ENCODE results near the gene JAK3. TPM values are rescaled to one million over a fixed set of nuclear protein-coding genes. Genes with fewer than 3 reads are reported as not detected.

Gene JAK3
- total and polyA plus RNA-seq, 4 donors, result 2.3 to 33.3 (median 9.0) TPM

DNA sequence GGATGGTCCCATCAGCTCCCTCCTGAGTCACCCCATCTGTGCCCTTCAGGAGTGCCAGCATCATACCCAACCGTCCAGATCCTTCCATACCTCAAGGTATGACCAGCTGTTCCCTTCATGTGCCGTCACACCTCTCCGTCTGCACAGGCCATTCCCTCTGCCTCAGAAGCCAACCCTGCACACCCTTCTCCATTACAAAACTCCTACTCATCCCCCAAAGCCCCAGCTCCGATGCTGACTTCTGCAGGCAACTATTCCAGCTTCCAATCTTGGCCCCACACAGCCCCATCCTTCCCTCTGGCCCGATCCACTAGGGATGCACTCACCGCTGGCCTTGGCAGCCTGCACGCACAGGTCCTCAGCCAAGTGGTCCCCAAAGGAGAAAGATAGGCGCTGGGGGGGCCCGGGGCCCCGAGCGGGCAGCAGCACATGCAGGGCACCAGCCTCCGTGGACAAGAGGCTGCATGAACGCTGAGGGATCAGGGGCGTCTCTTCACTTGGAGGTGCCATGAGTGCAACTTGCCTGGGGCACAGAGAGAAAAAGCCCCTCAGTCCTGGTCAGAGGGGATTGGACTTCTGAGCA, 3.8 kb downstream of the JAK3 start:
- H3K27me3 ChIP-seq (ENCODE audit: control insufficient read depth in 1 of 2, insufficient read depth in 2 of 2, low read length in 1 of 2), result no peaks in the 10 kb centered on the region
- H3K9me3 ChIP-seq (ENCODE audit: control insufficient read depth, low read length), result no peaks in the 10 kb centered on the region
- WGBS, 2 donors, result 80 to 88% methylated on average over 14 of the region's 14 CpGs
- DNase-seq, result no peak
- H3K36me3 ChIP-seq (ENCODE audit: control insufficient read depth in 1 of 2, insufficient read depth in 2 of 2, low read length in 1 of 2), result no peaks in the 10 kb centered on the region
- H3K4me1 ChIP-seq (ENCODE audit: control insufficient read depth in 1 of 2, insufficient read depth in 2 of 2, low read length in 2 of 2), result no peaks in the 10 kb centered on the region
- no peak overlapping the region for H3K4me3 ChIP-seq (ENCODE audit: low read length in 2 of 2)
- intact Hi-C loops (cut with DNase I), result no loop called here
- no peak overlapping the region for H3K27ac ChIP-seq (ENCODE audit: low read depth in 1 of 2, low read length in 2 of 2)
- ATAC-seq (ENCODE audit: low FRiP score), result no peak

DNA sequence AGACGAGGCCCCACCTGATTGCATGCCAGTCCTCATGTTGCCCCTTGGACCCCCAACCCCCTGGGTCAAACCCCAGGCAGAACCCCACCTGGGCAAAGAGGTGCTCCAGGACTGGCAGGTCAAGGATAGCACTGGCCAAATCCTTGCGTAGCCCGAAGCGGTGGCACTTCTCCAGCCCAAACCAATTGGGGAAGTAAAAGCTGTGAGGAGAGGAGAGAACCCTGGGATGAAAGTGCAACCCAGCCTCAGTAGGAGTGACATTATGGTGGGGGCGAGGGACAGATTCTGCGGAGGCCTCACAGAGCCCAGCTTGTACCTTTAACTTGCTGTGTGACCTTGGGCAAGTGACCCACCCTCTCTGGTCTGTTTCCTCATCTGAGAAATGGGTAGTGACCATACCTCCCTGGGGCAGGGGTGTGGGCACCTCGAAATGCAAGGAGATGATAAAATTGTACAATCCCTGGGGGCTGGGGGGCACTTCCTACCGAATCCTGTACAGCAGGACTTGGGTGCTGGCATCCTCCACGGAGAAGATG, 4.4 kb downstream of the JAK3 start:
- Histone ChIP-seq H3K4me3 (ENCODE audit: low read length in 2 of 2) (no peak overlapping the region), H3K27ac (ENCODE audit: low read depth in 1 of 2, low read length in 2 of 2) (no peak overlapping the region), H3K9me3 (ENCODE audit: control insufficient read depth, low read length) (no peaks in the 10 kb centered on the region), H3K4me1 (ENCODE audit: control insufficient read depth in 1 of 2, insufficient read depth in 2 of 2, low read length in 2 of 2) (no peaks in the 10 kb centered on the region), H3K36me3 (ENCODE audit: control insufficient read depth in 1 of 2, insufficient read depth in 2 of 2, low read length in 1 of 2) (no peaks in the 10 kb centered on the region), H3K27me3 (ENCODE audit: control insufficient read depth in 1 of 2, insufficient read depth in 2 of 2, low read length in 1 of 2) (no peaks in the 10 kb centered on the region)
- 81 to 88% methylated on average over 9 of the region's 9 CpGs for WGBS, 2 donors
- intact Hi-C loops (cut with DNase I), result no loop called here
- ATAC-seq (ENCODE audit: low FRiP score) (no peak), DNase-seq (no peak)

DNA sequence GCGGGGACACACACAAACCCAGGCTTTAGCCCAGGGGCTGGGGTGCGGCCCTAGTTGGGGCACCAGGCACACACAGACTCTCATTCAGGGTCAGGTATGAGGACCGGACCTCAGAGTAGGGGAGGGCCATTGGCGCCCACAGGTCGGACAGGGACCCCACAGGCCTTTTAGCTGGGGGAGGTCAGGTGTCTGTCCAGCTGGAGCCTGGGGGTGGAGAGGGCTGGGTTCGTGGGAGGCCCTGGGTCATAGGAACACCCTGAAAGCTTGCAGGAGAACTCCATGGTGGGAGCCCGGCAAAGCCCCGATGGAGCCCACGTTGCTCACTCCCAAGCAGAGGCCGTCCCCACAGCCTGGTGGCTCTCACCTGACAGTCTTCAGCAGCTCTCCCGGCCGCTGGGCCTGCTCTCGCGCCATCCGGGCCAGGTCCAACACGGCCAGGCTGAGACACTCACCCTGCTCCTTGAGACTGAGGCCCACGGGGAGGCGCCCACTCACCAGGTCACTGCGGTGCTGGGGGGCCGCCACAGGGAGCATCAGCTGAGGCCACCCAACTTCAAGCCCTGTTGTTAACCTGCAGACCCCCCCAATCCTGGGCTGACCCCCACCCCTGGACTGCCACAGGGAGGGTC, 5.0 kb downstream of the JAK3 start:
- Histone ChIP-seq H3K36me3 (ENCODE audit: control insufficient read depth in 1 of 2, insufficient read depth in 2 of 2, low read length in 1 of 2) (no peaks in the 10 kb centered on the region), H3K4me1 (ENCODE audit: control insufficient read depth in 1 of 2, insufficient read depth in 2 of 2, low read length in 2 of 2) (no peaks in the 10 kb centered on the region), H3K27me3 (ENCODE audit: control insufficient read depth in 1 of 2, insufficient read depth in 2 of 2, low read length in 1 of 2) (no peaks in the 10 kb centered on the region), H3K9me3 (ENCODE audit: control insufficient read depth, low read length) (no peaks in the 10 kb centered on the region), H3K27ac (ENCODE audit: low read depth in 1 of 2, low read length in 2 of 2) (no peak overlapping the region), H3K4me3 (ENCODE audit: low read length in 2 of 2) (no peak overlapping the region)
- intact Hi-C loops (cut with DNase I), result no loop called here
- no peak for ATAC-seq (ENCODE audit: low FRiP score)
- 68 to 73% methylated on average over 20 of the region's 20 CpGs for WGBS, 2 donors
- DNase-seq, result no peak

DNA sequence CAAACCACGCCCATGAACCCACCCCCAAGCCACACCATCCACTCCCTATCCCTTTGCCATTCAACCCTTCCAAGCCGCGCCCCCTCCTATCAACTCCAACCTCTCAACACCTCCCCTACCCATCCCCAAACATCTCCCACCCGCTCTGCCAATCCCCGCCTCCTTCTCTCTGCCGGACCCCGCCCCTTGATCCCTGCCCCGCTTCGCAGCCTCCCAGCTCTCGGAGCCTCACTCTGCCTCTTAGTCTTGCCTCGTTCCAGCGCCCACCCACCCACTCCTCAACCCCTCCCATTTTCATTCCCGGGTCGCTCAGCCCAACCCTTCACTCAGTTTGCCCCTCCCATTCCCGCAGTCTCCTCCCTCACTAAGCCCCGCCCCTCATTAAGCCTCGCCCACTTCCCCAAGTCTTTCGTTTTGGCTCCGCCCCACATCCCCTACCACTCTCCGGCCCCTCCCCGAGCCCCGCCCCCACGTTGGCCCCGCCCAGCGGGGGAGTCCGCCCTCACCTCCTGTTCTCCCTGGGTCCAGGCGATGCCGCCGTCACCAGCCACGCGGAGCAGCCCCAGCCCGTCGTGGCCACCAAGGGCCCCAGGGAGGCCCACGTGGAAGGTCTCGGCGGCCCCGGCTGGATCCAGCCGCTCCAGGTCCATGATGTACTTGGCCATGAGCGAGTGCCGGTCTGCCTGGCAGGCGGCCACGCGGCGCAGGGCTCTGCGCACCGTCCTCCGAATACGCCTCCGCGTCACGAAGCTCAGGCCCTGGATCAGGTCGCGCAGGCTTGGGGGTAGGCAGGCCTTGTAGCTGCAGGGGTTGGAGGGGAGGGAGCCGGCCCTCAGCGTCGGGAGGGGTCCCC, 5.7 kb downstream of the JAK3 start:
- Histone ChIP-seq H3K27me3 (ENCODE audit: control insufficient read depth in 1 of 2, insufficient read depth in 2 of 2, low read length in 1 of 2) (no peaks in the 10 kb centered on the region), H3K27ac (ENCODE audit: low read depth in 1 of 2, low read length in 2 of 2) (no peak overlapping the region), H3K4me1 (ENCODE audit: control insufficient read depth in 1 of 2, insufficient read depth in 2 of 2, low read length in 2 of 2) (no peaks in the 10 kb centered on the region), H3K36me3 (ENCODE audit: control insufficient read depth in 1 of 2, insufficient read depth in 2 of 2, low read length in 1 of 2) (no peaks in the 10 kb centered on the region), H3K9me3 (ENCODE audit: control insufficient read depth, low read length) (no peaks in the 10 kb centered on the region), H3K4me3 (ENCODE audit: low read length in 2 of 2) (no peak overlapping the region)
- peak; percentile 90 for ATAC-seq (ENCODE audit: low FRiP score)
- 2 to 9% methylated on average over 54 to 56 of the region's 56 CpGs for WGBS, 2 donors
- intact Hi-C loops (cut with DNase I), result no loop called here
- peak; percentile 85 to 94 for DNase-seq

DNA sequence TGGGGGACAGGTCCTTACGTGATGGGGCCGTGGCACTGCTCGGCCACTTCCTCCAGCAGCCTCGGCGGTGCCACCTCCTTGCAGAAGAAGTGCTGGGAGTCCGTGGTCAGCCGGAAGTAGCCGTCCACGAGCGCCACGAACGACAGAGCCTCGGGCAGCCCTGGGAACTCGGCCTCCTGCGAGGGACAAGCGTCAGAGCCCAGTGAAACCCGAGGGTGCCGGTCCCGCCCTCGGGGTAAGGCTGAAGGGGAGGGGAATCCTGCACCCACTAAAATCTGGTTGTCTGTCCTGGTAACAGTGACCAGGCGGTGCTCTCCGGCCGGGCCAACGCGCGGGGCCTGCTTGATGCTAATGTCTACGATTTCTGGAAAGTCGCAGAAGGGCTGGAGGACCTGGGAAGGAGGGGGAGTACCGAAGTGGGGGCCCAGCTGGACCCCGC, 6.4 kb downstream of the JAK3 start:
- Histone ChIP-seq H3K36me3 (ENCODE audit: control insufficient read depth in 1 of 2, insufficient read depth in 2 of 2, low read length in 1 of 2) (no peaks in the 10 kb centered on the region), H3K27me3 (ENCODE audit: control insufficient read depth in 1 of 2, insufficient read depth in 2 of 2, low read length in 1 of 2) (no peaks in the 10 kb centered on the region), H3K9me3 (ENCODE audit: control insufficient read depth, low read length) (no peaks in the 10 kb centered on the region), H3K27ac (ENCODE audit: low read depth in 1 of 2, low read length in 2 of 2) (no peak overlapping the region), H3K4me1 (ENCODE audit: control insufficient read depth in 1 of 2, insufficient read depth in 2 of 2, low read length in 2 of 2) (no peaks in the 10 kb centered on the region), H3K4me3 (ENCODE audit: low read length in 2 of 2) (no peak overlapping the region)
- intact Hi-C loops (cut with DNase I), result no loop called here
- ATAC-seq (ENCODE audit: low FRiP score) (no peak), DNase-seq (no peak)
- 14 to 23% methylated on average over 27 to 30 of the region's 30 CpGs for WGBS, 2 donors

DNA sequence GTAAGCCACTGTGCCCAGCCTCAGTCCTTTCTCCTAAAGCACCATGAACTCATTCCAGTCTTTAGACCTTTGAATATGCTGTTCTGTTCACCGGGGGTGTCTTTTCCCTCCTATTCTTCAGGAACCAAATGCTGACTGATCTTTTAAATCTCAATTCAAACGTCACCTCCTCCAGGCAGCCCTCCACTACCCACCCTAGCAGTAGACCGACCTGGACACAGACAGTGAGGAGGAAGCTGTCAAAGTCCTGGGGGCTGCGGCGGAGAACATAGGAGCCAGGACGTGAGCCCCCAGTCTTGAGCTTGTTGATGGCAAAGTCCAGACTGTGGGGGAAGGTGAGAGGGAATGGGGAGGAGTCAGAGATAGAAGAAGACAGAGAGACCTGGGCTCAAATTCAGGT, 7.8 kb downstream of the JAK3 start:
- no peak overlapping the region for H3K4me3 ChIP-seq (ENCODE audit: low read length in 2 of 2)
- H3K9me3 ChIP-seq (ENCODE audit: control insufficient read depth, low read length), result no peaks in the 10 kb centered on the region
- no peaks in the 10 kb centered on the region for H3K36me3 ChIP-seq (ENCODE audit: control insufficient read depth in 1 of 2, insufficient read depth in 2 of 2, low read length in 1 of 2)
- intact Hi-C loops (cut with DNase I), result no loop called here
- no peaks in the 10 kb centered on the region for H3K4me1 ChIP-seq (ENCODE audit: control insufficient read depth in 1 of 2, insufficient read depth in 2 of 2, low read length in 2 of 2)
- ATAC-seq (ENCODE audit: low FRiP score) (no peak), DNase-seq (no peak)
- no peaks in the 10 kb centered on the region for H3K27me3 ChIP-seq (ENCODE audit: control insufficient read depth in 1 of 2, insufficient read depth in 2 of 2, low read length in 1 of 2)
- 81 to 87% methylated on average over 6 of the region's 6 CpGs for WGBS, 2 donors
- no peak overlapping the region for H3K27ac ChIP-seq (ENCODE audit: low read depth in 1 of 2, low read length in 2 of 2)

DNA sequence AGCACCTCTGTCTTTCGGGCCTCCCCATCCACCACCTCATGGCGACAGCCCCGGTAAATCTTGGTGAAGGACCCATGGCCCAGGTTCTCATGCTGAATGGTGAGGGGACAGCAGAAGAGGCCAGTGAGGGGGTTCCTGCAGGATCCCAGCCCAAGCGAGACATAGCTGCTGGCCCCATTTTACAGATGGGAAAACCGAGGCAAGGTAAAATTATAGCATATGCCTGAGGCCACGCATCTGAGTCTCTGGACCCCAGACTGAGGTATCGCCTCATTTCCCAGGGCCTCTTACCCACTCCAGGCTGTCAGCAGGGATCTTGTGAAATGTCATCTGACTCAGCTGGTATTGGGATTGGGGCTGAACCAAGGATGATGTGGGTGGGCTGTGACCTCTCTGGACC, 9.8 kb downstream of the JAK3 start:
- no peak for ATAC-seq (ENCODE audit: low FRiP score)
- no peak overlapping the region for H3K4me3 ChIP-seq (ENCODE audit: low read length in 2 of 2)
- no peaks in the 10 kb centered on the region for H3K27me3 ChIP-seq (ENCODE audit: control insufficient read depth in 1 of 2, insufficient read depth in 2 of 2, low read length in 1 of 2)
- H3K4me1 ChIP-seq (ENCODE audit: control insufficient read depth in 1 of 2, insufficient read depth in 2 of 2, low read length in 2 of 2), result no peaks in the 10 kb centered on the region
- intact Hi-C loops (cut with DNase I), result no loop called here
- H3K27ac ChIP-seq (ENCODE audit: low read depth in 1 of 2, low read length in 2 of 2), result no peak overlapping the region
- no peak for DNase-seq
- H3K9me3 ChIP-seq (ENCODE audit: control insufficient read depth, low read length), result no peaks in the 10 kb centered on the region
- WGBS, 2 donors, result 90 to 92% methylated on average over 7 of the region's 7 CpGs
- no peaks in the 10 kb centered on the region for H3K36me3 ChIP-seq (ENCODE audit: control insufficient read depth in 1 of 2, insufficient read depth in 2 of 2, low read length in 1 of 2)

DNA sequence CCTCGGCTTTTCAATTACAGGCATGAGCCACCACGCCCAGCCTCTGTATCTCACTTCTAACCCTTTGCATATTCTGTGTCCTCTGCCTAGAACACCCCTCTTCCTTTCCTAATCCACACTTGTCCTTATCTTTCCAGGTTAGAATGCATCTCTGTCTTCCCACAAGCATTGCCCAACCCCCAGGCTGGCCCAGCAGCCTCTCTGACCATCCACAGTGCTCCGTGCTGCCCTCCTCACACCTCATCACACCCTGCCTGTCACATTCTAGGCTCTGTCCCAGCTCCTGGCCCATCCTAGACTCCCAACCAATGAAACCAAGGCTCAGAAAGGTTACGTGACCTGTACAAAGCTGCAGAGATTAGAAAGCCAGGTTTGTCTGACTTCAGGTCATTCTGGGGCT, 11.3 kb downstream of the JAK3 start:
- Histone ChIP-seq H3K27me3 (ENCODE audit: control insufficient read depth in 1 of 2, insufficient read depth in 2 of 2, low read length in 1 of 2) (no peaks in the 10 kb centered on the region), H3K4me3 (ENCODE audit: low read length in 2 of 2) (no peak overlapping the region), H3K4me1 (ENCODE audit: control insufficient read depth in 1 of 2, insufficient read depth in 2 of 2, low read length in 2 of 2) (no peaks in the 10 kb centered on the region), H3K9me3 (ENCODE audit: control insufficient read depth, low read length) (no peaks in the 10 kb centered on the region), H3K36me3 (ENCODE audit: control insufficient read depth in 1 of 2, insufficient read depth in 2 of 2, low read length in 1 of 2) (no peaks in the 10 kb centered on the region), H3K27ac (ENCODE audit: low read depth in 1 of 2, low read length in 2 of 2) (no peak overlapping the region)
- intact Hi-C loops (cut with DNase I), result no loop called here
- WGBS, 2 donors, result 72 to 75% methylated on average over 4 of the region's 4 CpGs
- DNase-seq (no peak), ATAC-seq (ENCODE audit: low FRiP score) (no peak)

Measured in aorta (tissue), 5 donors.